HPDE6-E6E7 (cell line): ENCODE results near the gene CLCNKB.

ENCODE experiments used
- DNase-seq: peaks from one replicate; pipeline ENCODE4 v3.0.0; 2011; ENCODE audit warnings: missing footprints; ENCODE audit errors: extremely low spot score

The CLCNKB gene

GRCh38 chr1:16076031-16076864, 32.7 kb downstream of the CLCNKB start:
- peak; percentile 89 for DNase-seq

- DNase-seq: peak; percentile 58
These were observed 33.3 kb downstream of the CLCNKB start for GRCh38 chr1:16076865-16077238.

- DNase-seq: no peak
These were observed 34.0 kb downstream of the CLCNKB start for GRCh38 chr1:16077406-16078245.

- peak; percentile 61 for DNase-seq
These were observed 35.5 kb downstream of the CLCNKB start for GRCh38 chr1:16078925-16079656.

GRCh38 chr1:16080422-16081150, 37.0 kb downstream of the CLCNKB start:
- DNase-seq: no peak

- DNase-seq: no peak
These were observed 38.1 kb downstream of the CLCNKB start for GRCh38 chr1:16081636-16082035.

GRCh38 chr1:16082283-16083038, 38.9 kb downstream of the CLCNKB start:
- no peak for DNase-seq

GRCh38 chr1:16083486-16083885, 39.9 kb downstream of the CLCNKB start:
- no peak for DNase-seq

- DNase-seq: no peak
These were observed 41.9 kb downstream of the CLCNKB start for GRCh38 chr1:16085522-16085921.

- DNase-seq: no peak
These were observed 44.2 kb downstream of the CLCNKB start for GRCh38 chr1:16087733-16088132.

- DNase-seq: no peak
These were observed 44.8 kb downstream of the CLCNKB start for GRCh38 chr1:16088351-16088911.

- DNase-seq: peak; percentile 96
These were observed 45.4 kb downstream of the CLCNKB start for GRCh38 chr1:16088996-16089395.

- no peak for DNase-seq
These were observed 46.7 kb downstream of the CLCNKB start for GRCh38 chr1:16090076-16090826.

GRCh38 chr1:16091296-16091695, 47.7 kb downstream of the CLCNKB start:
- peak; percentile 81 for DNase-seq

- DNase-seq: no peak
These were observed 48.7 kb downstream of the CLCNKB start for GRCh38 chr1:16092097-16092922.

- DNase-seq: no peak
These were observed 49.4 kb downstream of the CLCNKB start for GRCh38 chr1:16092923-16093511.

GRCh38 chr1:16093611-16094010, 50.0 kb downstream of the CLCNKB start:
- DNase-seq: no peak

GRCh38 chr1:16094453-16095158, 51.0 kb downstream of the CLCNKB start:
- no peak for DNase-seq
